ENCODE data around the gene KLF15. TPM values are rescaled to one million over a fixed set of nuclear protein-coding genes. Genes with fewer than 3 reads are reported as not detected.

KLF15 gene
- total and polyA plus RNA-seq, 9 of the 15 experiments (the other 6 are each of a cell fraction or from before 2014, with no cell fraction given) = 0.08 to 4.8 (median 1.2) TPM

DNA sequence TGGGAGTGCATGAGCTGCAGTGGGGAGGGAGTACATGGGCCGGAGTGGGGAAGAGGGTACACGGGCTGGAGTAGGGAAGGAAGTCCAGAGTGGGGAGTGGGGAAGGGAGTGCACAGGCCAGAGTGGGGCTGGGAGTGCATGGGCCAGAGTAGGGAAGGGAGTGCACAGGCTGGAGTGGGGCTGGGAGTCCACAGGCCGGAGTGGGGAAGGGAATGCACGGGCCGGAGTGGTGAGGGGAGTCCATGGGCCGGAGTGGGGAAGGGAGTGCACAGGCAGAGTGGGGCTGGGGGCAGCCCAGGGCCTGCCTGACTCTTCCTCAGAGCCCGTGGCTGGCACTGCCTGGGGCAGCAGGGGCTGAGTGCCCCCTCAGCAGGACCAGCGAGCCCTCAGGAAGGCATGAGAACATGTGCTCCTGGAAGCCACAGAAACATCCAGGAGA lies 40.7 kb downstream of the KLF15 start:
- Histone ChIP-seq H3K9ac (ENCODE audit: insufficient read depth in 1 of 2, low read depth in 2 of 2, low read length in 2 of 2) (no peak overlapping the region), H3K27me3 (ENCODE audit: control insufficient read depth in 2 of 2, insufficient read depth in 2 of 2, low read length in 2 of 2) (peaks cover 0 to 34% of the 10 kb centered on the region in 2 experiments; a peak in 4 of 5 replicates), H3K79me2 (ENCODE audit: control insufficient read depth, insufficient read depth, low read length) (no peaks in the 10 kb centered on the region), H3K36me3 (ENCODE audit: control insufficient read depth, insufficient read depth, low read length) (no peaks in the 10 kb centered on the region), H4K20me1 (replicated peaks; ENCODE audit: control insufficient read depth, insufficient read depth, low read length) (no peaks in the 10 kb centered on the region), H3K4me3 (no peak overlapping the region), H2AFZ (ENCODE audit: low read depth, low read length) (no peak overlapping the region), H3K27ac (ENCODE audit: extremely low read depth, low read depth, low read length) (no peak overlapping the region), H3K4me2 (ENCODE audit: insufficient read depth, low read length) (no peak overlapping the region), H3K9me3 (replicated peaks; ENCODE audit: control insufficient read depth, insufficient read depth, low read depth, low read length) (no peaks in the 10 kb centered on the region), H3K4me1 (replicated peaks in 1 of 2; ENCODE audit: control insufficient read depth in 2 of 2, insufficient read depth in 2 of 2, low read length in 2 of 2) (no peaks in the 10 kb centered on the region), H3K9me1 (ENCODE audit: control insufficient read depth, insufficient read depth, low read length) (no peaks in the 10 kb centered on the region)
- ChIA-PET POLR2A (no interaction called here), CTCF (ENCODE audit: low intra/inter-chr PET ratio) (no interaction called here)
- no peak for TF ChIP-seq ZNF12 (CRISPR knock-in tag; IDR thresholded peaks at IDR 0.05)
- no peak for TF ChIP-seq ZBTB43 (CRISPR knock-in tag; IDR thresholded peaks at IDR 0.05)
- no peak for TF ChIP-seq PHF21A (IDR thresholded peaks at IDR 0.05; ENCODE audit: borderline replicate concordance, low read depth)
- TF ChIP-seq DMBX1 (CRISPR knock-in tag; IDR thresholded peaks at IDR 0.05; ENCODE audit: borderline replicate concordance) = no peak
- no peak for TF ChIP-seq STAG1 (CRISPR knock-in tag; IDR thresholded peaks at IDR 0.05; ENCODE audit: borderline replicate concordance)
- no peak for TF ChIP-seq PML (IDR thresholded peaks at IDR 0.05; ENCODE audit: low read length)
- no peak for TF ChIP-seq NR2F6 (CRISPR knock-in tag; IDR thresholded peaks at IDR 0.05)
- no peak for TF ChIP-seq HMG20A (CRISPR knock-in tag; conservative IDR thresholded peaks at IDR 0.05)
- no peak for TF ChIP-seq KDM1A (IDR thresholded peaks at IDR 0.05)
- TF ChIP-seq THAP12 (CRISPR knock-in tag; IDR thresholded peaks at IDR 0.05) = no peak
- TF ChIP-seq ATF3 (IDR thresholded peaks at IDR 0.05) = no peak
- TF ChIP-seq ATF3 (CRISPR knock-in tag; conservative IDR thresholded peaks at IDR 0.05) = no peak
- no peak for TF ChIP-seq ZKSCAN1 (IDR thresholded peaks at IDR 0.05; ENCODE audit: low read depth, low read length)
- no peak for TF ChIP-seq ADNP (tag; IDR thresholded peaks at IDR 0.05)
- no peak for TF ChIP-seq RAD51 (IDR thresholded peaks at IDR 0.05; ENCODE audit: borderline replicate concordance, low read depth)
- no peak for TF ChIP-seq POU5F1 (IDR thresholded peaks at IDR 0.05; ENCODE audit: borderline replicate concordance, low read depth, low read length, partially characterized antibody)
- FAIRE-seq = no peak
- no peak for ATAC-seq
- DNase-seq (ENCODE audit: extremely low read depth in 1 of 4, low spot score in 3 of 4) = no peak
- intact Hi-C loops (cut with micrococcal nuclease) = no loop called here
- no TSS peak for BruUV-seq (replicated peaks)
- 0% methylated on average over 2 of the region's 8 CpGs for WGBS (ENCODE audit: insufficient coverage, low coverage, missing lambda C conversion rate)
- in situ Hi-C loops (cut with MboI) = no loop called here
